LNCAP (cell line): Measurements from ENCODE around the gene TEX50.

Experiments
- TF ChIP-seq, protein P1 (sequence below): fragments of 450-650 bp; IDR thresholded peaks from 2 replicates; pipeline ENCODE4 v1.5.1; 2017; ENCODE audit warnings: mild to moderate bottlenecking

Gene TEX50

DNA sequence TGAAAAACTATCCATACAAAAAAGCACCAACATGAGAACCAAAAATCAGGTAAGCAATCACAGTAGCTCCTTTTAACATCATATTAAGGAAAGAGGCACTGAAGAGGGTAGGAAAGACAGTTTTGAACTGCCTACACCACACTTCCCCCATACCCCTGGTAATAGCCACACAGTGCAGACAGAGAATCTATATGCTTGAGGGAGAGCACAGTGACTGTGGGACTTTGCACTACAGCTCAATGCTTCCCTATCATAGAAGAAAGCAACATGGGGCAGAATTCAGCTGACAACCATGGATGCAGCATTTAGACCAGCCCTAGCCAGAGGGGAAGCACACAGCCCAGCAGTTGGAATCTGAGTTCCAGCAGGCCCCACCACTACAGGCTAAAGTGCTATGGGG, 7.9 kb upstream of the TEX50 start:
- TF ChIP-seq, protein P1, sequence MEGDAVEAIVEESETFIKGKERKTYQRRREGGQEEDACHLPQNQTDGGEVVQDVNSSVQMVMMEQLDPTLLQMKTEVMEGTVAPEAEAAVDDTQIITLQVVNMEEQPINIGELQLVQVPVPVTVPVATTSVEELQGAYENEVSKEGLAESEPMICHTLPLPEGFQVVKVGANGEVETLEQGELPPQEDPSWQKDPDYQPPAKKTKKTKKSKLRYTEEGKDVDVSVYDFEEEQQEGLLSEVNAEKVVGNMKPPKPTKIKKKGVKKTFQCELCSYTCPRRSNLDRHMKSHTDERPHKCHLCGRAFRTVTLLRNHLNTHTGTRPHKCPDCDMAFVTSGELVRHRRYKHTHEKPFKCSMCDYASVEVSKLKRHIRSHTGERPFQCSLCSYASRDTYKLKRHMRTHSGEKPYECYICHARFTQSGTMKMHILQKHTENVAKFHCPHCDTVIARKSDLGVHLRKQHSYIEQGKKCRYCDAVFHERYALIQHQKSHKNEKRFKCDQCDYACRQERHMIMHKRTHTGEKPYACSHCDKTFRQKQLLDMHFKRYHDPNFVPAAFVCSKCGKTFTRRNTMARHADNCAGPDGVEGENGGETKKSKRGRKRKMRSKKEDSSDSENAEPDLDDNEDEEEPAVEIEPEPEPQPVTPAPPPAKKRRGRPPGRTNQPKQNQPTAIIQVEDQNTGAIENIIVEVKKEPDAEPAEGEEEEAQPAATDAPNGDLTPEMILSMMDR, result no peak

DNA sequence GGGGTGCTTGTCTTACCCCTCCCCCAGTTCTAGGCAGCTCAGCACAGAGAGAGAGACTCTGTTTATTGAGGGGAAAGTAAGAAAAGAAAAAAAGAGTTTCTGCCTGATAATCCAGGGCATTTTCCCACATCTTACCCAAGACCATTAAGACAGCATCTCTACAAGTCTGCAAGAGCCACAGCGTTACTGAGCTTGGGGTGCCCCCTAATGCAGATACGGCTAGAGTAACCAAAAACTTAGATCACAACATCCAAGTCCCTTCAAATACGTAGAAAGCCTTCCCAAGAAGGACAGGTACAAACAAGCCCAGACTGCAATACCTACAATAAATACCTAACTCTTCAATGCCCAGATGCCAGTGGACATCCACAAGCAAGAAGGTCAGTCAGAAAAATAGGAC, 6.2 kb upstream of the TEX50 start:
- TF ChIP-seq, protein P1, result no peak

- TF ChIP-seq, protein P1, result no peak
Measured at GRCh38 chr1:173638043-173639021, 3.2 kb downstream of the TEX50 start.

GRCh38 chr1:173639102-173639501, 4.0 kb downstream of the TEX50 start:
- TF ChIP-seq, protein P1, result no peak

DNA sequence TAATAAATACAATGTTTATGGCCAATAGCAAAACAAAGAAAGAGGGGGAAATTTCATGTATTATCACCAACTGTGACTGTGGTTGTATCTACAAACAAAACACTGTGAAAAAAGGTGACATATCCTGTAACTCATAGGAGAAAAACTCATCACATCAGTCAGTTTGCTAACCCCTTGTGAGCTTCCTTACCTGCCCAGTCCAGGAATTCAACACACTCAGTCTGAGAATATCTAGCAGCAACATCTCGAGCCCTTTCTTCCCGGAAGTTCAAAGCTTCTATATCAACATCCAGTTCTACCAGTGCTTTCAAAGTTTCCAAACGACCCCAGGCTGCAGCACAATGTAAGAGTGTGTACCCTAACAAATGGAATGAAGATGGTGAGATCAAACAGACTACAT, 11.5 kb downstream of the TEX50 start:
- TF ChIP-seq, protein P1, result no peak

DNA sequence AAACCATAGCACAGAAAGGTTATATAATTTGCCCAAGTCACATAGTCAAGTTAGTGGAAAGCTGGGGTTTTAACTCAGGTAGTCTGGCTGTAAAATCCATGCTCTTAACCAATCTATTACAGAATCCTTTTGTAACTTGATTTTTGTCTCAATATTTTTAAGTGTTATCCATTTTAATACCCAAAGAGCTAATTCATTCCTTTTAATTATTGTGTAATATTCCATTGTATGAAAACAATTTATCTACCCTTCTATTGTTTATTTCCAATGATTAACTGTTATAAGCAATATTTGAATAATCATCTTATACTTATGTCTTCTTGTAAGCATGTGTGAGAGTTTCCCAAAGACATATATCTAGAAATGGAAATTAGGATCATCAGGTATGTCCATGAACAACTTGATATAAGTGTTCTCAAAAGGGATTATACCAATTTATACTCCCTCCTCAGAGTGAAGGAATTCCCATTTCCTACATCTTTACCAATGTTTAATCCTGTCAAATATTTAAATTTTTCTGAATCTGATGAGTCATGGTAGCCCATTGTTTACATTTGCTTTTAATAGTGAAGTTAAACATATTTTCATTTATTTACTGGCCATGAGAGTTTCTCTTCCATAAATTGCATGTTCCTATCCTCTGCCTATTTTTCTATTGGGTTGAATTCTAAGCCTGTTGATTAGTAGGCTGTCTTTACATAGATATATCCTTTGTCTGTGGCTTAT, 13.9 kb downstream of the TEX50 start:
- TF ChIP-seq, protein P1, result no peak

DNA sequence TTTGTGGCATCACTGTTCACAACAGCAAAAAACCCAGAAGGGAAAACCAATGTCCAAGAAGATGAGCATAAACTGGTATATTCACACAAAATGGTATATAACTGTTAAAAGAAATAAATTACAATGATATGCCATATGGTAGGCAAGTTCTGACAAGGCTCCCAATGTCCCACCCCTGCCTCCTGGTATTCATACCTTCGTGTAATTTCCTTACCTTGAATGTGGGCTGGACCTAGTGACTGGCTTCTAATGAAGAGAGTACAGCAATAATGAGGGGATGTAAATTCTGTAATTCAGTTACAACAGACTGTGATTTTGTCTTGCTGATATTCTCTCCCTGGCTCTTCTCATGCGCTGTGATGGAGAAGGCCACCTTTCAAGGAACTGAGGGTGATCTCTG, 25.2 kb downstream of the TEX50 start:
- TF ChIP-seq, protein P1, result no peak
